Caco-2 (cell line): ENCODE measurements around the gene ZSWIM9. TPM values are rescaled to one million over a fixed set of nuclear protein-coding genes. Genes with fewer than 3 reads are reported as not detected.

ENCODE experiments used
- BruUV-seq: library from RNA; stranded (reverse); fragments of 400-500 nt; replicated peaks from 2 replicates; lab custom pipeline; 2021; lab: Mats Ljungman, UMichigan
- CTCF ChIA-PET: fragments of 300-600 bp; sonication (Branson Sonifier 250); formaldehyde crosslinking; loops from one replicate; lab custom pipeline; 2022; ENCODE audit warnings: antibody characterized with exemption; lab: Charles Lee
- POLR2A ChIA-PET: fragments of 300-600 bp; sonication (Branson Sonifier 250); formaldehyde crosslinking; loops from one replicate; lab custom pipeline; 2022; ENCODE audit warnings: antibody characterized with exemption; lab: Charles Lee
- DNase-seq, 2 experiments: peaks; one replicate each; pipeline versions ENCODE4 v3.0.0 to v3.0.0-alpha.2; 2020 to 2022
- H3K27me3 ChIP-seq: replicated peaks from 2 replicates; pipeline ENCODE4 v1.6.0; 2011; ENCODE audit warnings: low read length; ENCODE audit not compliant: control insufficient read depth, insufficient read depth
- H3K36me3 ChIP-seq: 2 replicates; pipeline ENCODE4 v1.5.1; 2011; ENCODE audit warnings: low read length; ENCODE audit not compliant: control insufficient read depth, insufficient read depth
- H3K4me1 ChIP-seq: fragments of 250-450 bp; sonication (Bioruptor Pico); 2 replicates; pipeline ENCODE4 v1.5.1; 2020; ENCODE audit warnings: mild to moderate bottlenecking
- H3K4me3 ChIP-seq: 2 replicates; pipeline ENCODE4 v1.5.1; 2011; ENCODE audit warnings: low read depth, mild to moderate bottlenecking, control low read depth, low read length
- H3K9me3 ChIP-seq: fragments of 250-450 bp; sonication (Bioruptor Pico); 2 replicates; pipeline ENCODE4 v1.5.1; 2020; ENCODE audit warnings: mild to moderate bottlenecking, moderate library complexity
- H3K27ac Mint-ChIP-seq: one replicate; pipeline ENCODE4 v1.8.0; 2022; ENCODE audit warnings: mixed read lengths; ENCODE audit not compliant: unreplicated experiment
- H3K27me3 Mint-ChIP-seq: one replicate; pipeline ENCODE4 v1.8.0; 2022; ENCODE audit warnings: mixed read lengths; ENCODE audit not compliant: insufficient read depth, unreplicated experiment
- H3K36me3 Mint-ChIP-seq: one replicate; pipeline ENCODE4 v1.8.0; 2022; ENCODE audit warnings: mild to moderate bottlenecking, mixed read lengths; ENCODE audit not compliant: insufficient read depth, unreplicated experiment
- H3K4me1 Mint-ChIP-seq: one replicate; pipeline ENCODE4 v1.8.0; 2022; ENCODE audit warnings: low read depth, mixed read lengths; ENCODE audit not compliant: unreplicated experiment
- H3K4me3 Mint-ChIP-seq: one replicate; pipeline ENCODE4 v1.8.0; 2022; ENCODE audit warnings: mild to moderate bottlenecking, moderate library complexity, mixed read lengths; ENCODE audit not compliant: unreplicated experiment
- H3K9me3 Mint-ChIP-seq: one replicate; pipeline ENCODE4 v1.8.0; 2022; ENCODE audit warnings: mixed read lengths; ENCODE audit not compliant: unreplicated experiment
- CTCF ChIP-seq, 2 experiments: fragments of 200-600 bp in 1 of 2; IDR thresholded peaks; 1 replicate in 1 of 2; 2 replicates in 1 of 2; pipeline versions ENCODE4 v1.5.1 to v1.8.0; 2011 to 2022; ENCODE audit warnings: antibody characterized with exemption in 1 of 2, control low read depth in 1 of 2, inconsistent platforms in 1 of 2, low read depth in 1 of 2, low read length in 1 of 2, mild to moderate bottlenecking in 1 of 2, moderate library complexity in 1 of 2; ENCODE audit not compliant: insufficient read depth in 1 of 2, severe bottlenecking in 1 of 2, unreplicated experiment in 1 of 2
- intact Hi-C: fragments of 100-400 bp; cut with micrococcal nuclease; formaldehyde crosslinking; loops from one replicate; pipeline ENCODE4 v1.10.0; 2022; ENCODE audit not compliant: unreplicated experiment
- total RNA-seq: library from RNA; stranded (reverse); gene quantifications from 2 replicates; pipeline ENCODE4 v1.2.3, GENCODE V29; 2022

Gene ZSWIM9
- total RNA-seq, 1 experiment from 2014 or later: 4.9 TPM

GRCh38 chr19:48169578-48169938 is 922 bp upstream of the ZSWIM9 start:
- no peak for TF ChIP-seq CTCF (IDR thresholded peaks at IDR 0.05; ENCODE audit: insufficient read depth in 1 of 2, low read depth in 1 of 2, low read length in 1 of 2, severe bottlenecking in 1 of 2, unreplicated experiment in 1 of 2)
- peaks cover 4% of the 10 kb centered on the region; the same call in 1 of the 2 replicates for H3K36me3 ChIP-seq

DNA sequence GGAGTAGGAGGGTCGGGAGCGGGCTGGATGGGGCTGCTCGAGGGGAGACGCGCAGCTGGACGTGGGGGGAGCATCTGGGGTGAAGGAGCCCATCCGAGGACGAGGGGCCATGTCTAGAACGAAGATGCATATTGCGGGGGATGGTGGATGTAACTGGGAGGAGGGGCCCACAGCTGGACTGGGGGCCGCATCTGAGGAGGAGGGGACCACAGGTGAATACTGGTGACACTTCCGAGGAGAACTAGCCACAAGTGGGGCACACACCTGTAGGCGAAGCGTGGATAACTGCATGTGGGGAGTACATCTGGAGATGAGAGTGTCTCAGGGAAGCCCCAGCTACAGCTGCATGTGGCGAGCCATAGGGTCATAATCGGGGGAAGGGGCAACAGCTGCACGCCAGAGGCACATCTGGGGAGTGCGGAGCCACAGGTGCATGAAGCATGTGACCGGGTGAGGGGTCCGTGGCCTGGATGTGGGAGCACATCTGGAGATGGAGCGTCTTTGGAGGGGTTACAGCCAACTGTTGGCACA is 402 bp downstream of the ZSWIM9 start:
- intact Hi-C loops: loop anchor here (5.0 kb wide), 1 partner anchor 91 kb away; no protein-coding TSS in a partner anchor
- Histone ChIP-seq H3K27me3 (no peaks in the 10 kb centered on the region), H3K9me3 (no peaks in the 10 kb centered on the region), H3K4me3 (peak overlapping the region; percentile 100), H3K4me1 (no peaks in the 10 kb centered on the region), H3K36me3 (peaks cover 4% of the 10 kb centered on the region; the same call in 1 of the 2 replicates)
- ChIA-PET CTCF (interaction anchor here (0.5 kb wide), 1 partner anchor 847 kb away, joined by 3 read pairs; no protein-coding TSS in a partner anchor), POLR2A (interaction anchor here (0.5 to 2.9 kb wide), 4 partner anchors 33 to 1454 kb away, joined by 3 to 32 read pairs (median 4); partner anchors contain the start of genes PRKD2 and TMEM143)
- H3K36me3 Mint-ChIP-seq: peaks cover 21% of the 10 kb centered on the region
- BruUV-seq: no TSS peak
- peak overlapping the region; percentile 77 for H3K4me3 Mint-ChIP-seq
- TF ChIP-seq CTCF (IDR thresholded peaks at IDR 0.05; ENCODE audit: insufficient read depth in 1 of 2, low read depth in 1 of 2, low read length in 1 of 2, severe bottlenecking in 1 of 2, unreplicated experiment in 1 of 2): no peak
- H3K9me3 Mint-ChIP-seq: no peaks in the 10 kb centered on the region
- H3K27ac Mint-ChIP-seq: peak overlapping the region; percentile 87
- H3K4me1 Mint-ChIP-seq: peaks cover 8% of the 10 kb centered on the region
- H3K27me3 Mint-ChIP-seq: no peaks in the 10 kb centered on the region
- no peak for DNase-seq

More at GRCh38 chr19:48169578-48169938, 922 bp upstream of the ZSWIM9 start:
- Mint-ChIP-seq H3K4me1 (peaks cover 8% of the 10 kb centered on the region), H3K9me3 (no peaks in the 10 kb centered on the region), H3K27me3 (no peaks in the 10 kb centered on the region), H3K4me3 (peak overlapping the region; percentile 77), H3K27ac (peak overlapping the region; percentile 87), H3K36me3 (peaks cover 22% of the 10 kb centered on the region)
- no peaks in the 10 kb centered on the region for H3K9me3 ChIP-seq
- intact Hi-C loops: loop anchor here (1.0 kb wide), 1 partner anchor 34 kb away; no protein-coding TSS in a partner anchor
- peak; percentile 94 for DNase-seq
- no peaks in the 10 kb centered on the region for H3K27me3 ChIP-seq
- H3K4me1 ChIP-seq: no peaks in the 10 kb centered on the region
- no TSS peak for BruUV-seq
- peak overlapping the region; percentile 100 for H3K4me3 ChIP-seq
- CTCF ChIA-PET: interaction anchor here (0.6 to 1.5 kb wide), 15 partner anchors 14 to 733 kb away, joined by 3 to 11 read pairs (median 4); partner anchors contain the start of genes CARD8 and PLA2G4C
- POLR2A ChIA-PET: interaction anchor here (0.5 to 2.9 kb wide), 16 partner anchors 10 to 450 kb away, joined by 3 to 32 read pairs (median 4); partner anchors contain the start of genes CARD8, PLA2G4C, RPL18 and SPHK2

DNA sequence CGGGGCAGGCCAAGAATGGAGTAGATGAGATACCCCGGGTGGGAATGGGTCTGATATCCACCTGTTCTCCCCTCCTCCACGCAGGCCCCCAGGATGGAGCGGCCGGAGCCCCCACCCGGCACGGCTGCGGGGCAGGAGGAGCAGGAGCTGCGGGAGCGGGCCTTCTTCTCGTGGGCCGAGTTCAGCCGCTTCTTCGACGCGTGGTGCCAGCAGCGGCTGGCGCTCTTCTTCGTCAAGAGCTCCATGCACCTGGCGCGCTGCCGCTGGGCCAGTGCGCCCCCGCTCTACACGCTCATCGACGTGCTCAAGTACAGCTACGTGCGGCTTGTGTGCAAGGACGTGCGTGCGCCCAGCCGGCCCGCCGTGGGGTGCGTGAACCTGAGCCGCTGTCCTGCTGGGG is 1.2 kb downstream of the ZSWIM9 start:
- H3K4me3 ChIP-seq: peak overlapping the region; percentile 100
- ChIA-PET POLR2A (interaction anchor here (1.1 to 2.9 kb wide), 2 partner anchors 32 to 192 kb away, joined by 4 to 32 read pairs; partner anchors contain the start of gene TMEM143), CTCF (no interaction called here)
- H3K27me3 ChIP-seq: no peaks in the 10 kb centered on the region
- no peaks in the 10 kb centered on the region for H3K9me3 ChIP-seq
- H3K4me3 Mint-ChIP-seq: peak overlapping the region; percentile 77
- no peaks in the 10 kb centered on the region for H3K4me1 ChIP-seq
- peaks cover 8% of the 10 kb centered on the region for H3K4me1 Mint-ChIP-seq
- H3K27me3 Mint-ChIP-seq: no peaks in the 10 kb centered on the region
- H3K9me3 Mint-ChIP-seq: no peaks in the 10 kb centered on the region
- H3K36me3 ChIP-seq: peaks cover 4% of the 10 kb centered on the region; the same call in 1 of the 2 replicates
- peaks cover 21% of the 10 kb centered on the region for H3K36me3 Mint-ChIP-seq
- no peak overlapping the region for H3K27ac Mint-ChIP-seq
- DNase-seq: no peak
- TF ChIP-seq CTCF (IDR thresholded peaks at IDR 0.05; ENCODE audit: insufficient read depth in 1 of 2, low read depth in 1 of 2, low read length in 1 of 2, severe bottlenecking in 1 of 2, unreplicated experiment in 1 of 2): no peak
- no TSS peak for BruUV-seq
- intact Hi-C loops: loop anchor here (5.0 kb wide), 1 partner anchor 91 kb away; no protein-coding TSS in a partner anchor
